ENCODE data around the gene SLC66A1.

Gene SLC66A1

DNA sequence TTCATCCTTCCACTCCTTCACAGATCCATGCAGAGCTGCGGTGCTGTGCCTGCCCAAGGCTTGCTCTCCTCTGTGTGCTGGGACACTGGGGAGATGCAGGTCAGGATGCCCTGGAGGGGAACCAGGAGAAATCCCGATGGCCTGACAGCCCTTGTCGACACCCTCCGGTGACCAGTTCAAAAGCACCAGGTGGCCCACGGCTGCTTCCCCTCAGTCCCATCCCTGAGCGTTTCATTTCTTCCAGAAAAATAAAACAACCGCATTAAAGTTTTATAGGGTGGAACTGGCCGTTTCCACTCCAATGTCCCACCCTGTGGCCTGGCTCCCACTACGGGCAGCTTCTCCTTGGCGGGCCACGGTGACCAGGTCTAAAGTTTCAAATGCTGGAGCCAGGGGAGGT is 48.3 kb downstream of the SLC66A1 start:
- FAIRE-seq = no peak

DNA sequence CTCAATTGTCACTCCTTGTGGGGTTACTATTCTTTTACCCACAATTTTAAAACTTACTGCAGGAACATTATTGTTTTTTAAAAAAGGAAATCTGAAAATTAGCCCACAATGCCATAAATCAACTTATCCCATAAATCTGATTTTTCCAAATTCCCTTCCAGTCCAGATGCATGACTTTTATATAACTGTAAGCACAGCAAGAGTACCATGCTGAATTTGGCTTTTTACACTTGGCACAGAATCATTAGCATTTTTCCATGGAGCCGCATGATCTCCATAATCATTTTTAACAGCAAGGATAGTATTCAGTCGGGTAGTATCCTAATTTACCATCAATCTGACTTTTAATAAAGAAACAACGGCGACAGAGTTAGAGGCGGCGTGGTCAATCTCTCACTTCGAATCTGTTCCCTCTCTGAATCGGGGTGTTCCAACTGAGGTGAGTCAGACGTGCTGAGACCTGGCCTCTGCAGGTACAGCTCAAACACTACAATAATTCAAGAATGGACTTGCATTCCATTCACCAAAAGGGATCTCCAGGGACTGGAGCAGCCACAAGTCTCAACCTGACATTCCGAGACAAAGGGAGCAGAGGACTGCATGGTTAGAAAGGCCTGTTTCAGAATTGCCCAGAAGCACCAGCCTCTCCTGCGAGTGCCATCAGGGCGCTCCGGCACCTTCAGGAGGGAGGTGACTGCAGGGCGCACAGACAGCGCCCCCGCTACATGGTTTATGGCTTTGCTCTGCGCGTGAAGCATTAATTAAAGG is 48.9 kb downstream of the SLC66A1 start:
- FAIRE-seq (no peak), DNase-seq (ENCODE audit: low spot score) (no peak)

More for the DNA sequence above, 48.3 kb downstream of the SLC66A1 start:
- no peak for DNase-seq (ENCODE audit: low spot score)

DNA sequence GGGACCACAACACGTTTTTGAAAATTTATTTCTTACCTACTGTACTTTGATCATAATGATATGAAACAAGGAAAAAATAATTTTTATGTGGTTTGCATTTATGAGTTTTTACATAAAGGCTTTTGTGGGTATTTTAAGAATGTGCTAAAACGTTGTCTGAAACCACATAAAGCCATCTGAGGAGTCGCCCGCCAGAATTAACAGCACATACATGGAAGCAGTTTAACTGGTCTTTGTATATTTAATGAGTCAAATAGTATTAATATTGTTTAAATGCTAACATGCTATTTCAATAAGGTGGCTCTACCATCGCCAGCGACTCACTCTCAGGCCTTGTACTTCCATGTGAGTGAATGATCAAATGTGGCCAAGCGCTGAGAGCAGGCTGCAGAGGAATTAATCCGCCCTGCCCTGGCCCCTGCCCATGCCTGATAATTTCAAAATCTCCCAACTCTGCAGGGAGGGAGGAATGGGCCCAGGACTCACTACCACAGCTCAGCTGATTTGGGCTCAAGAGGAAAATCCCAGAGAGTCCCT is 49.6 kb downstream of the SLC66A1 start:
- DNase-seq (ENCODE audit: low spot score) = no peak
- FAIRE-seq = no peak

DNA sequence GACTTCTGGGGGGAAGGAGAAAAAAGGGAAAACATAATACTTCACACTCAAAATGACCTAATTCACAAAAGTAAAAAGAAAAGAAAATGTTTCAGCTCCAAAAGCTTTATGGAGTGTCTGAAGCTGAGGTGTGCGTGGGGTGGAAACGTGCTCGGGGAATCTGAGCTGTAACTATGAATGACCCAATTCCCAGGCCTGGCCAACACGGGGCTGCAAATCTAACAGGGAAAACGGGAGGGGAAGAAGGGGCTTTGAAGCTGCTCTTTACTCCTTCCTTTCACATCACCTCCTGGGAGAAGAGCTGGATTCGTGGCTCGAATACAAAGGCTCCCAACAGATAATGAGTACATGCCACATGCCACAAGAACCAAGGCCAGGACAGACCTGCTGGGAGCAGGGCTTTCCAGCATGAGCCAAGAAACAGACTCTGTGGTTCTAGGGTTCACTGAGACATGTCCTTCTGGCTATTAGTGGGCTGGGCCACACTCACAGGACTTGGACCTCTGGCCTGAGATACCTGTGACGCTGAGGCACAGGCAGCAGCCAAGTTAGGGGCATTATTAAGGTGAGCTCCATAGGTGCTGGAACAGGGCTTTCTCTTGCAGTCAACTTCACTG is 51.5 kb downstream of the SLC66A1 start:
- FAIRE-seq (no peak), DNase-seq (ENCODE audit: low spot score) (no peak)

DNA sequence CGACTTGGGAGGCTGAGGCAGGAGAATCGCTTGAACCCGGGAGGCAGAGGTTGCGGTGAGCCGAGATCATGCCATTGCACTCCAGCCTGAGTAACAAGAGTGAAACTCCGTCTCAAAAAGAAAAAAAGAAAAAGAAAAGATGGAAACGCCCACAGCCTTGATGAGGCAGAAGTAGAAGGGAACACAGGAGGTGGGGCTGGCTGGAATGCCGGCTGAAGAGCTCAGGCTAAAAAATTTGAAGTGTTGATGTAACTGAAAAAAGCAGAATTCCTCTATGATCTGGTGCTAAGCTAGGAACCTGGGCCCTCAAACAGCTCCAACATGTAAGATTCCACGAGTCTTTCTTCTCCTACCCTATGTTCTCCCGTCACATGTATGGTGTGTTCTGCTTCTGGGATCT is 53.6 kb downstream of the SLC66A1 start:
- no peak for FAIRE-seq

DNA sequence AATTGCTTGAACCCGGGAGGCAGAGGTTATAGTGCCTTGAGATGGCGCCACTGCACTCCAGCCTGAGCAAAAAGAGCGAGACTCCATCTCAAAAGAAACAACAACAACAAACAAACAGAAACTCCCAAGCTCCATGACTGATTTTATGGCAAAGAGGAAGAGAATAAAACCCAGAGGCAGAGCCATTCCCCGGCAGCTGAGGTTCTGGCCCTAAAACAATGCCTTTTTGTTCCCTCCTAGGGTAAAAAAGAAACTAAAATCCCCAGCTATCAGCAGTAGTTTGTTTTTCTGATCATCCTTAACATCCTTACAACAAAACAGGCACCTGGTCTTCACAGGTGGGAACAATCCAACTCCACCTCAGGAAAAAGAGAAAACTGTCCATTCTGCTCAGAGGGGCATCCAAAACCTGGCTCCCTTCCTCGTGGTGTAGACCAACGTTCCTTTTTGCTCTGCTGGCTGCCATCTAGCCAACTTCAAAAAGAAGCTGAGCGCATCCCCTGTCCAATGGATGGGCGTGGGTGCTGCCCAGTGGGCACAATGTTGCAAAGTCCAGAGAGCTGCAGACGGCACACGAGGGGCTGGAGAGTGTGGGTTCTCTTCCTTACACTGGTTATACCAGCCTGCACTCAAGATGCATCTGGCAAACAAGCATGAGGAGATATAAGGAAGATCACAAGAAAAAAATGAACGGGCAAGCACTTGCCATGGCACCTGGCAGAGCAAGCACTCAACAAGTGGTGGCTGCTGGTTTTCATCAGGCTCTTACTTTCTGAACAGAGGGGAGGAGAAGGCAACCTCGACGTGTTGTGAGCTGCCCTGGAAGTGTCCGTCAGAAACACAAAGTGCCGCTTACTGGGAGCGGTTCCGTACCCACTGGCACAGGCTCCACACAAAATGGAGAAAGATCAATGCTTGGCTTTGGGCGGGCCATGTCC is 54.7 kb downstream of the SLC66A1 start:
- DNase-seq (ENCODE audit: low spot score) = no peak
- no peak for FAIRE-seq

More for the DNA sequence above, 53.6 kb downstream of the SLC66A1 start:
- no peak for DNase-seq (ENCODE audit: low spot score)

DNA sequence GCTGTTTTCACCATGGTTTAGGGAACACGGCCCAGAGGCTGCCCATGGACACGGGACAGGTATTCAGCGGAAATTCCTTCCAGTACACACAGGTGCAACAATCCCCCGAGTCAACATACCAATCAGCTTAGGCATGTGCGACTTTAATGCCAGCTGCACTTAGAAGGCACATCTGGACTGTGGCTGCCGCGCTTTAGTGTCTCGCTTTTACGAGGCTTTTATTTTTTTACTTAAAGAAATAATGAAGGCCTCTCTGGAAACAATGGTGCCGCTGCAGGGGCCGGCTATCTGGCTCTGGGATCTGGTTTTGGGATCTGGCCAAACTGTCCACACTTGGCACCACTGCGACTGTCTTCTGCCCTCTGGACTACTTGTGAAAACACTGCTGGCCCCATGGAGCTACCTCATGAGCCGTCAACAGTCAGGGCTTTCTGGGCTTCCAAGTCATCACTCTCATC is 55.5 kb downstream of the SLC66A1 start:
- FAIRE-seq (no peak), DNase-seq (ENCODE audit: low spot score) (no peak)

DNA sequence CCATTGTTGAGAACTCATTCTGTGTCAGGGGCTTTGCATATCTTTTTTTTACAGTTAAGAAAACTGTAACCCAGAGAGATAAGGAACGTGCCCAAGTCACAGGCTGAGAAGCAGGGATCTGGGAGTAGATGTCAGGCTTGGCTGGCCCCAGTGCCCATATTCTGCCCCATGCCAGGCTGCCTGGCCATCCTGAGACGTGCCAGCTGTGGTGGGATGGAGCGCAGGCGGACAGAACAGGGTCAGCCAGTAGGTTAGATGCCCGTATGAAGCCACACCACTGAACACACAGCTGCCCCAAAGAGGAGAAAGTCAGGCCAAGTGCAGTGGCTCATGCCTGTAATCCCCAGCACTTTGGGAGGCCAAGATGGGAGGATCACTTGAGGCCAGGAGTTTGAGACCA is 55.9 kb downstream of the SLC66A1 start:
- FAIRE-seq (no peak), DNase-seq (ENCODE audit: low spot score) (no peak)

DNA sequence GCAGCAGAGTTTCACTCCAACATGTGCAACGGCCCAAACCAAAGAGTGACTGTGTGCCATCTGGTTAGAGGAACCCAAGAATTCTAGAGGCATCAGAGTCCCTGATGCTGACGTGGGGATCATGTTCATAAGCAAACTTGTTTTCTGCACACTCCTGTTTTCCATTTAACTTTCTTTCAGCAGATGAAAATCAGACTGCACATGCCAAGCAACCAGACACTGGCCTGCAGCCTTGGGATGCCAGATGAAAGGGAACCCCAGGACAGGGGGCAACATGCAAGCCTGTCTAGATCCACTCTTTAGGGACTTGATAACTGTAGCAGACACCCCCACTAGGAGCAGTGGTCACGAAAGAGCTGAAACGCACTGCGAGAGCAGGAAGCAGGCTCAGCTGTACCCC is 56.8 kb downstream of the SLC66A1 start:
- DNase-seq (ENCODE audit: low spot score) (no peak), FAIRE-seq (no peak)

DNA sequence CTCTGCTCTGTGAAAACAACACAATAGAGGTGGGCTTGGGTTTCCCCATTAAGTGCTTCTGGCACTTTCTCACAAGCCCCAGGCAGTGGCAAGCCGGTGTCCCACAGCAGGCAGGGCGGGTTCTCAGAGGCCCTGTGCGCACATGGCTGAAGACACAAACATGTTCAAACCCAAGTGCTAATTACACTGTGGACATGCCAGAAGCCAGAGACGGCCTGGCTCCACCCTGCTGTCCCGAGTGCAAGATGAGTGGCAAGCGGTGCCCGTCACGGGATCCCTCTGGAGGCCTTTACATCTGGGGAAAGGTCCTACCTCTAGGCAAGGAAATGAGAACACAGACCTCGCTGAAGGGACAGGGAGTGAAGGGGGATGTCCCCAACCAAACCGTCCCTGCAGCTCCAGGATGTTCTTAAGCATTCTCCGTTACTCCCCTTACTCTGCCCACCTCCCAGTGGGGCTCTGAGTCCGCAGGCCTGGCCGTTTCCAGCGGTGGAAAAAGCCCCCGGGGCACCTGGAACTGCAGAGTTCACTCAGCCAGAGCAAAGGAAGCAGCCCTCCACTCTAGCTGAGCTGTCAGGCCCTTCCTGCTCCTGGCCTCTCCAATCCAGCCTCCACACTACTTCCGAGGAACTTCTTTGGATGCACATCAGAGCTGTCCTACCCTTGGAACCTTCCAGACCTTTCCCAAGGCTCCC is 57.4 kb downstream of the SLC66A1 start:
- no peak for FAIRE-seq
- DNase-seq (ENCODE audit: low spot score) = no peak

DNA sequence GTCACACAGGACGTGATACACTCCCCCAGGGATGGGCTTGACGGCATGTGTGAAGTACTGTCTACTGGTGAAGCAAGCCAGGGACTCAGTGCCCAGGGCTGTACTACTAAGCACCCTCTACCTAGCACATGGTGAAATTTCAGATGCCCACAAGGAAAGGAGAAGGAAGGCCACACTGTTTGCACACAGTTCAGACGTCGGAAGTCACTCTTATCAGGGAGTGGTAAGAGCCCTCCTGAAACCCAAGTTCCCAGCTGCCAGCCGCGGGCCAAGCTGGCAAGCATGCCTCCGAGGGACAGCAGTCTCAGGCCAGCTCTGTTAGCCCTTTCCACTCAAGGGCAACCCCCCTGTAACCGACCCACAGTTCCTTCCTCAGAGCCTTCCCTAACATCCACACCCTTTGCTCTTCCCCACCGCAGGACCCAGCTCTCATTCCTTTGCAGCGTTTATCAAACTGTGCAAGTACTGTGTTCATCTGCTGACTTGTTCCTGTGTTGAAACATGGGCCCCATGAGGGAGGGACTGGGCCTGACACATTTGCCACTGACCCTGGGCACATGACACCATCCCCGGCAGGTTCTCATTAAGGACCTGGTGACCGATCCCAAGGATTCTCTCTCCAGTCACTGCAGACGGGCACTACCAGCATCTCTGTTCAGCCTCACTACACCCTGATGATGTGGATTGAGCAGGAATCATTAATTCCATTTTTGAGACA is 58.5 kb downstream of the SLC66A1 start:
- DNase-seq (ENCODE audit: low spot score) (no peak), FAIRE-seq (no peak)

DNA sequence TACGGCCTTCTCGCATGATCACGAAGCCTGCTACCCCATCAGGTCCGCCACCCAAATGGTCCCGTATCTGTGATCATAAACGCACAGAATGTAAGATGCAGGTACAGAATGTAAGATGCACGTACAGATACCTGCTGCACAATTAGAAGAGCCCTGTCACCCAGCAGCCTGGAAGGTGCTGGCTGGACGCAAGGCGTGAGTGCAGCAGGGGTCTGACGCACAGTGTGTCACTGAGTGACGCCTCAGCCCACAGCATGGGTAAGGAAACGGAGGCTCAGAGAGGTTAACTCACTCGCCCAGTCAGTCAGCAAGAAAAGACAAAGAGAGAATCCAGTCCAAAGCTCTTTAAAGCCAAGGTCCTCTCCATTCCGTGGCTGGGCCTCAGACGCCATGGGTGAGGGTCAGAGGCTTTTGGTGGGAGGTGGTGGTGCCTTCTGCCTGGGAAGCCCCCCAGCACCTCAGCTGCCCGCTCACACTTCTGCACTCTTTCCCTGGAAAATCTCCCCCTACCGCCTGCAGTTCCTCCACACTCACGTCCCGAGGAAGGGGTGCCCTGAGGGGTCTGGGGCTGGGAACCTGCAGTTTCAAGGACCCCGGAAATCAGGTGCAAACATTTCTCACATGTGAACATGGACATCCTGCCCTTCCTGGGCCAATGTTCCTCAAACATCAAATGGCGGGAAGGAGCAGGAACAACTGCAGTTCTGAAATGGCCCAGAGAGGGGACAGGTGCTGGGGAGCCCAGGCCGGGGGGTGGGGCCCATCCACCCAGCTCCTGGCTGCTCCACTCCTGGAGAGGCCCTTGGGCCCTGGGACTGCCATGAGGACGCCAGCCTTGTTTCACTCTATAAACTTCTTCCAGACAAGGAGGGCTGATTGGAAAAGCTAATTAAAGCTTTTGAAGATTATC is 59.4 kb downstream of the SLC66A1 start:
- FAIRE-seq (no peak), DNase-seq (ENCODE audit: low spot score) (no peak)

DNA sequence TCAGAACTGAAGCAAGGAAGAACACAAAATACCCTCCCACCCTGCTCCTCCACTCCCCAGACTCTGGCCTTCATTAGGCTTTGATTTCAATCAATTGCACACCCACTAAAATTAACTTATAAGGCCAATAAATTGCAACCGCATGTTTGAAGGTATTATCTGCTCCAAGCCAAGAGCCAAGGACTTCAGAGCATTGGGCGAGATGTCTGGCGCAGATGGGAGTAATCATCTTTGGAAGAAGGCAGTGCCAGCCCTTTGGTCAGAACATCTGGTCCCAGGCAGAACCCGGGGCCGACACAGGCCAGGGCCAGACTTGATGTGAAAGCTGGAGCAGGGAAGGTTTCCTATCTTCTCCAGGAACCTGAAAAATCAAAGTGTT is 60.0 kb downstream of the SLC66A1 start:
- DNase-seq (ENCODE audit: low spot score) = no peak
- FAIRE-seq = no peak

DNA sequence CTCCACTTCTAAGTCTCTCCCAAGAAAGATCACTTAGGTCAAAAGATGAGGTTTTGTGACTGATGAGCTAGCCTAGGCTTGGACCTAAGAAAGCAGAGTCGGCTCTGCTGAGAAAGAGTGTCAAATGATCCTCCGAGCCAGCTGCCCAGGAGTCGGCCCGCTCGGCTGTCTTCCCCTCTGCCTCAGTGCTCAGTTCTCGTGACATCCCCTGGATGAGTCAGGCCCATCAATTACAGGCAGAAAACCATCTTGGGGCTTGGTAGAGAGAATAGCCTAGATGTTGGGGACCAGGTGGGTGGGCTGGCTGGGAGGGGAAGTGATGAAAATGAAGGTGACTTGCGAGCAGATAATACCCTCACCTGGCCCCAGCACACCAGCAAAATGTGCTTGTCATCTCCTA is 60.5 kb downstream of the SLC66A1 start:
- FAIRE-seq (no peak), DNase-seq (ENCODE audit: low spot score) (no peak)

DNA sequence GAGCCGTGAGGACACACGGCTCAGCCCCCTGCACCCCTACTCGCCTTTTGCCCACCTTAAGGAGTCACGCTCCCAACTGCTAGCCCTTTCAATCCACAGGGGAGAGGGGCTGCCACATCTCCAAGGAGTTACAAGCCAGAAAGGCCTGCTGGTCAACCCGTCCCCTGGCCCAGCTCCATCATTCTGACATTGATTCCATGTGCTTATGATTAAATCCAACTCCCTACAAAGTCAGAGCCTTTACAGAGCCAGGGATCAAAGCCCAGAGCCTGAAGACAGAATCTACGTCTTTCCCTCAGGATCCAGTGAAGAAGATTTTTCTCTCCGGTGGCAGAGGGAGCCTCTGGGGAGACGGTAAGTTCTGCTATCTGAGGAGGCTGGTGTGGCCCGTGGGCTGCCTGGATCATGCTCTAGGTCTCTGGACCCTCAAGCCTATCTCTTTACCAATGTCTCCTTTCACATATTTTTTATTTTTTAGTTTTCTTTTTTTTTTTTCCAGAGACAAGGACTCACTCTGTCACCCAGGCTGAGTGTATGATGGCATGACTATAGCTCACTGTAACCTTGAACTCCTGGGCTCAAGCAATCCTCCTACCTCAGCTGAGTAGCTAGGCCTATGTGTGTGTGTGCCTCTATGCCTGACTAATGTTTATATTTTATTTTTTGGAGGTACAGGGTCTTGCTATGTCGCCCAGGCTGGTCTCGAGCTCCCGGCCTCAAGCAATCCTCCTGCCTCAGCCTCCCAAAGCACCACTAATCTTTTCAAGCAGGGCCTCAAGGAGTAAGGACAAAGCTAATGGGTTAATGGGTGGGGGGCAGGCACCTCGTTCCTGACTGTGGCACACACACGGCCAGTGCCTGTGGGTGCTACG is 61.3 kb downstream of the SLC66A1 start:
- no peak for DNase-seq (ENCODE audit: low spot score)
- no peak for FAIRE-seq

DNA sequence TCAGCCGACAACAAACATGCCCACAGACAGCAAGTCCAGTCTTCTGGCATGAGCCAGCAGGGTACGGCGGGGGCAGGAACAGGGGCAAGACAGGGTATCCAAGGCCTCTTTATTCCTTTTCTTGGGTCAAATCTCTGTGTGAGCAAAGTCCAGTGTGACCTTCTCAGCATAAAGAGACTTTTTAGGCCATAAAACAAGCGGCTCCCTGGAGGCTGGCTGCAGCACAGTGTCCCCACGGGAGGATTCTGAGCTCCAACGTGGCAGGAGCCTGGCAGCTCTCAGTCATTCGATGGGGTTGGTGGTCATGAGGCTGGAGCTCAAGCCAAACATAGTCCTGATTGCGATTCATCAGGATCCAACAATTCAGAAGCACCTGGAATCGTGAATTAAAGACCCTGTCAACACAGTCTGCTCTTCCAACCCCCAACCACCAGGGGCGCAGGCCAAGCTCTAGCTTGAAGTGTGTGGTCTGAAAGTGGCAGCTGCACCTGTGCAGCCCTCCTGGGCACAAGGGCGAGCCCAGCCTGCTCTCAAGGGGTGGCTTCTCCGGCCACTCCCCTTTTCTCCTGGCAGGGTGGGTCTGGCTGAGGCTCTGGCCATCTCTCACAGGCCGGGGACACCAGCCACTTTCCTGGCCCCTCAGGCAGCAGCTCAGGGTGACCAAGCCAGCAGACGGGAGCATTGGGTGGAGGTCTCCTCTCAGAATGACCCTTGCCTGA is 62.1 kb downstream of the SLC66A1 start:
- no peak for DNase-seq (ENCODE audit: low spot score)
- no peak for FAIRE-seq

DNA sequence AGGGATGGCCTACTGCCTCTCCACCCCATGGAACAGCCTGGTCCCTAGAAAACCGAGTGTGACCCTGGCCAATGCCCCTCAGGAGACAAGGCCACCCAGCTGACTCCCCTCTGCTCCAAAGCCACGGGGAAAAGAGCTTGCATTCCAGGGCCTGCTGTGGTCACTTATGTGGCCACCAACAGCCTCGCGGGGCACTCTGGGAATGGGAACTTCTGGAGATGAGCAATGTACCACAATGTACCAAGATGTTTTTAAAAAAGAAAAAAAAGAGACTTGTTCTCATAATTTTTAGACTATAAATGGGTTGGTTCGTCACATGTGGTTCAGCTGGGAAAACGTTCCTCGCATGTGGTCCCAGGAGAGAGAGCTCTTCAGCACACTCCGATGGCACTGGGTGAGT is 62.8 kb downstream of the SLC66A1 start:
- DNase-seq (ENCODE audit: low spot score) (no peak), FAIRE-seq (no peak)

All from RCC 7860 (cell line).